ENCODE measurements around the gene FRMD4B.

The FRMD4B gene

DNA sequence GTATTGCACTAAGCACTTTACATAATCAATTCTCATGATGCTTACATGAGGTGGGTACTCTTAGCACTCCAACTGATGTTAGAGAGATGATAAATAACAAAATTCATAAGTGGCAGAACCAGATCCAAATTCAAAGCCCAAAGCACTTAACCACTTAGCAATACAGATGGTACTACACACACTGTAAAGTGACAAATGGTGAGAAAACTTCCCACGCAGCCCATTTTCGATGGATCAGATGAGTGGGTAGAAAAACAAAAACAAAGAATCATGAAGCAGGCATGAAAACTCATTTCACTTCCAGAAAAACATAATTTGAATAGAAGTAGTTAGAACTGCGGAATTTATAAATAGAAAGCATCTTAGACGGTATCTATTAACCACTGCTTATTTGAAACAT is 66.2 kb downstream of the FRMD4B start:
- H3K9ac ChIP-seq (ENCODE audit: low read length): no peak overlapping the region
- no peaks in the 10 kb centered on the region for H3K4me1 ChIP-seq (ENCODE audit: insufficient read depth, low read length)
- H3K27ac ChIP-seq (ENCODE audit: low read depth, low read length): no peak overlapping the region
- no peaks in the 10 kb centered on the region for H3K9me3 ChIP-seq (ENCODE audit: low read length)
- no peaks in the 10 kb centered on the region for H3K36me3 ChIP-seq (ENCODE audit: insufficient read depth, low read length)
- H3K4me3 ChIP-seq (ENCODE audit: low read depth in 1 of 2, low read length in 2 of 2): no peak overlapping the region
- no peaks in the 10 kb centered on the region for H3K27me3 ChIP-seq (ENCODE audit: control insufficient read depth in 1 of 2, insufficient read depth in 2 of 2, low read length in 2 of 2)

DNA sequence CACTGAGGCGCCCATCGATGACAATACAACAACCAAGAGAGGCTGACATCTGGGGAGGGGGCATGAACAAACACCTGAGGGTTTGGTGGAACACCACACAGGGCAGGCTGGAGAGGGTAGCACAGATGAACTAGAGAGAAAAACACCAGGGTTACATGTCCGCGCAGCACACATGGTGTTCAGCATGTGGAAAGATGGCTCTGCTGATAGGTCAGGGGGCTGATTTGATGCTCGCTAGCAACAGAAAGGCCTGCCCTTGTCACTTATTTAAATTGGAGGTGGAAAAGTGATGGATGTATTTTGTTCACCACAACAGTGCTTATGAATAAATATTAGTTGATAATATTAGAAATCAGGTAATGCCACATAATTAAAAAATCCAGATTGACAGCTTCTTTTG is 67.5 kb downstream of the FRMD4B start:
- Histone ChIP-seq H3K36me3 (ENCODE audit: insufficient read depth, low read length) (no peaks in the 10 kb centered on the region), H3K9ac (ENCODE audit: low read length) (no peak overlapping the region), H3K27me3 (ENCODE audit: control insufficient read depth in 1 of 2, insufficient read depth in 2 of 2, low read length in 2 of 2) (no peaks in the 10 kb centered on the region), H3K4me1 (ENCODE audit: insufficient read depth, low read length) (no peaks in the 10 kb centered on the region), H3K27ac (ENCODE audit: low read depth, low read length) (no peak overlapping the region), H3K4me3 (ENCODE audit: low read depth in 1 of 2, low read length in 2 of 2) (no peak overlapping the region), H3K9me3 (ENCODE audit: low read length) (no peaks in the 10 kb centered on the region)

DNA sequence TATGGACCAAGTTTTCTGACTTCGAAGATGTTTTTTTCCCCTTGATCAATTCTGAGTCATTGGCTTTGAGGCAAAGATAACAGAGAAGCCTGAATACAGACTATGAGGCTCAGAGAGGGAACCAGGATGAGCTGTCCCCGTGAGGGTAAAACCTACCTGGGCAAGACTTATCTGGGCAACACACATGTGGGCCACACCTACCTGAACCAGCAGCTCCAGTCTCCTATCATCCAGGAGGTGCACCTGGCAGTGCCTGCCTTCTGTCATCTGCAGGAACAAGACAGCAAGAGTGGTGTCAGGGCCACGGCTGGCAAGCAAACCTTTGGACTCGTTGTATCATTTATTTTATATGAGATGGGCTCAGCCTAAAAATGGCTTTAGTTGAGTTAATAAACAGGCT is 72.6 kb downstream of the FRMD4B start:
- Histone ChIP-seq H3K4me3 (ENCODE audit: low read depth in 1 of 2, low read length in 2 of 2) (no peak overlapping the region), H3K36me3 (ENCODE audit: insufficient read depth, low read length) (no peaks in the 10 kb centered on the region), H3K27ac (ENCODE audit: low read depth, low read length) (no peak overlapping the region), H3K27me3 (ENCODE audit: control insufficient read depth in 1 of 2, insufficient read depth in 2 of 2, low read length in 2 of 2) (no peaks in the 10 kb centered on the region), H3K9ac (ENCODE audit: low read length) (no peak overlapping the region), H3K4me1 (ENCODE audit: insufficient read depth, low read length) (no peaks in the 10 kb centered on the region), H3K9me3 (ENCODE audit: low read length) (no peaks in the 10 kb centered on the region)

DNA sequence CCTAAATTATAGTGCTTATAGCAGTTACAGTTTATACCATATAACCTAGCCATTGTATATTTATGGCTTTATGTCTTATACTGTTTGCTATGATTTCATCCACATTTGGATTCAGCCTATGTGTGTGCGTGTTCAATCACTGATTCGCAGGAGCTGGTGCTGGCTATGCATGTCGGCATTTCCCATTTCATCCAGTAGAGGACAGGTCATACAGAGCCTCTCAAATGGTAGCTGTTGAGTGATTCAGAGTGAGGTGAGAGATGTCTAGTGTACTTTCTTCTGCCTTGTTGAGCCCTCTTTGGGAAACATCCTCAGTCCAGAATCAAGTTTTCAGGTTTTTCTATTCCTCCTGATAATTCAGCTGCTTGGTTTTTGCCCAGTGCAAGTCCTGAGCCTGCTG is 76.1 kb downstream of the FRMD4B start:
- Histone ChIP-seq H3K9ac (ENCODE audit: low read length) (no peak overlapping the region), H3K4me1 (ENCODE audit: insufficient read depth, low read length) (peaks cover 8% of the 10 kb centered on the region), H3K27ac (ENCODE audit: low read depth, low read length) (no peak overlapping the region)

DNA sequence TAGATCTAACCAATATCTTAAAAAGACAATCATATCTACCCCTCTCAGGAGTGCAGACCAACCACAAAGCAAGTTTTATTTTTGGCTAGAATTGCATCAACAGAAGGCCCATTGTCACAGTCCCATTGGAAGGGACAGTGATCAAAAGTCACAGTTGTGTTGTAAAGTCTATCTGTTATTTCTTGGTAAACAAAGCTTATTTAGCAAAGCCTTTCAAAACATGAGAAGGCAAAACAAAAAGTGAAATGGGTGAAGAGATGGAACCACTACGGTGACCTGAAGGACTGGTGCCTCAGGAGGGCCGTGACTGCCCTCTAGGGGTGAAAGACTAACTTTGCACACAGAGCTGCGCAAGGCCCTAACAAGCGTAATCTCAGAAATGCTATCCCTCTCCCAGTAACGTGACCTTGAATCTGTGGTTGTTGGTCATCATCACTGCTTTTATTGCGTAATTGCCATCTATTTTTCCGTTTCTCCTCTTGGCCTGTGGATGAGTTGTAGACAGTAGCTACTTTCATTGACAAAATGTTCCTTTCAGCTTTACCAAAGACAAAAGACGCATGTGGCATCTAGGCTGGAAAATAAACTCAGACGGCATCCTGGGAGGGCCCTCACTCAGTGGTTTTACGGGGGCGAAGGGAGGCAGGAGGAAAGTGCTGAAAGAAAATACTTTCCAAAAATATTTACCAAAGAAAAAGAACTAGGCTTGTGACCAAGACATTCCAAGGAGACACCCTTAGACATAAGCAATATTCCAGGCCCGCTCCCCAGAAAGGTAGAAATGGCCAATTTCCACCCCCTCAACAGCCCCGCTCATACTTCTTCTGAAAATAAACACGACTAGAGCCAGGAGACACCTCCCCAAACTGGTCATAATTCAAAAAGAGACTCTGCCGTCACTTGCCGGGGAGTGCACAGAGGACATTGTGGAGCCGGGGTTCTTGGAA is 79.4 kb downstream of the FRMD4B start:
- H3K4me1 ChIP-seq (ENCODE audit: insufficient read depth, low read length): peaks cover 8% of the 10 kb centered on the region
- no peak overlapping the region for H3K9ac ChIP-seq (ENCODE audit: low read length)
- H3K9me3 ChIP-seq (ENCODE audit: low read length): no peaks in the 10 kb centered on the region
- no peaks in the 10 kb centered on the region for H3K27me3 ChIP-seq (ENCODE audit: control insufficient read depth in 1 of 2, insufficient read depth in 2 of 2, low read length in 2 of 2)
- no peak overlapping the region for H3K4me3 ChIP-seq (ENCODE audit: low read depth in 1 of 2, low read length in 2 of 2)
- no peaks in the 10 kb centered on the region for H3K36me3 ChIP-seq (ENCODE audit: insufficient read depth, low read length)
- H3K27ac ChIP-seq (ENCODE audit: low read depth, low read length): no peak overlapping the region

More for the DNA sequence above, 76.1 kb downstream of the FRMD4B start:
- H3K4me3 ChIP-seq (ENCODE audit: low read depth in 1 of 2, low read length in 2 of 2): no peak overlapping the region
- no peaks in the 10 kb centered on the region for H3K27me3 ChIP-seq (ENCODE audit: control insufficient read depth in 1 of 2, insufficient read depth in 2 of 2, low read length in 2 of 2)
- no peaks in the 10 kb centered on the region for H3K9me3 ChIP-seq (ENCODE audit: low read length)
- no peaks in the 10 kb centered on the region for H3K36me3 ChIP-seq (ENCODE audit: insufficient read depth, low read length)

DNA sequence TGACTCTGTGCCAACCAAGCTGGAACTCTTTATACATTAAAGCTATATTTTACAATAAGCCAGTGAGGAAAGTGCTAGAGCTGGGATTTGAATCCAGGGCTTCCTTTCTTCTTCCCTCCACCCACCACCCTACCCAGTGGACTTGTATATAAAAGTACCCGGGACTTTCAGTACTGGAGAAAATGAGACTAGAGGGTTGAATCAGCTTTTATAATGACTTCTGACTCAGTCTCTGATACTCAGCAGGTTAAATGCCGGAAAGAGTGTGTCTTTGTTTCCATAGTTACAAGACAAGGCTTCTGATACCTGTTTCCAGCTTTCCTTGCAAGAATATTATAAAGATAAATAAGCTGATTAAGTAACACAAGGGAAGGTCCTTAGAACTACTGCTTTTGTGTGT is 80.9 kb downstream of the FRMD4B start:
- Histone ChIP-seq H3K27ac (ENCODE audit: low read depth, low read length) (no peak overlapping the region), H3K4me1 (ENCODE audit: insufficient read depth, low read length) (peaks cover 8% of the 10 kb centered on the region), H3K27me3 (ENCODE audit: control insufficient read depth in 1 of 2, insufficient read depth in 2 of 2, low read length in 2 of 2) (no peaks in the 10 kb centered on the region), H3K9me3 (ENCODE audit: low read length) (no peaks in the 10 kb centered on the region), H3K4me3 (ENCODE audit: low read depth in 1 of 2, low read length in 2 of 2) (no peak overlapping the region), H3K36me3 (ENCODE audit: insufficient read depth, low read length) (no peaks in the 10 kb centered on the region), H3K9ac (ENCODE audit: low read length) (no peak overlapping the region)

DNA sequence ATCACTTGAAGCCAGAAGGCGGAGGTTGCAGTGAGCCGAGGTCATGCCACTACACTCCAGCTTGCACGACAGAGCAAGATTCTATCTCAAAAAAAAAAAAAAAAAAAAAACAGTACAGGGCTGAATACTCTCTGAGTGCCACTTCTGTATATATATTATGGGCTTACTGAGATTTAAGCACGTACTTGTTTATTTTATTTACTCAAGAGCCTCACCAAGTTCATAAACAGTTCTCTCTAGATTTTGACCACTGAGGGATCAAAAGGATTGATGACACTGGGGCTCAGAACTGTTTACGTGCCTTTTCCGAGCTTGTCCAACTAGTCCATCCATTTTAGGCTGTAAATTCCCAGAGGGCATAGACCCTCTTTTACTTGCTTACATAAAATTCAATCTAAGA is 81.5 kb downstream of the FRMD4B start:
- Histone ChIP-seq H3K9ac (ENCODE audit: low read length) (no peak overlapping the region), H3K27me3 (ENCODE audit: control insufficient read depth in 1 of 2, insufficient read depth in 2 of 2, low read length in 2 of 2) (no peaks in the 10 kb centered on the region), H3K4me1 (ENCODE audit: insufficient read depth, low read length) (peaks cover 8% of the 10 kb centered on the region), H3K9me3 (ENCODE audit: low read length) (no peaks in the 10 kb centered on the region), H3K4me3 (ENCODE audit: low read depth in 1 of 2, low read length in 2 of 2) (no peak overlapping the region), H3K36me3 (ENCODE audit: insufficient read depth, low read length) (no peaks in the 10 kb centered on the region), H3K27ac (ENCODE audit: low read depth, low read length) (no peak overlapping the region)

DNA sequence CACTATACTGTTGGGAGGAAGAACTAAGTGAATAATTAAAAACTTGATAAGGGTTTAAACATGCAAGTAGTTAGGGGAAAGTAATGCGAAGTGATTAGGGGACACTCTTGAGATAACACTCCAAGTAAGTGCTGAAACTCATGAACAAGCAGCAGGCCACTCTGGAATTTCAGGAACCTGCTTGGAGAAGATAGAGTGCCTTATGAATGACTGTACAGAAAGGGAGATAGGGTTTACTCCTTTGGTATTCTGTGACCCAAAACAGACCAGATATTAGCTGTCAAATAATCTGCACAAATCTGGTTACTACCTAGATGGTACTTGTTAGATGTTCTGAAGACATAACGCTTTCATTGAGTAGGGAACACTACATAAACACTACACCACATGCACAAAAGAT is 85.6 kb downstream of the FRMD4B start:
- H3K4me3 ChIP-seq (ENCODE audit: low read depth in 1 of 2, low read length in 2 of 2): no peak overlapping the region
- no peaks in the 10 kb centered on the region for H3K36me3 ChIP-seq (ENCODE audit: insufficient read depth, low read length)
- H3K9ac ChIP-seq (ENCODE audit: low read length): no peak overlapping the region

DNA sequence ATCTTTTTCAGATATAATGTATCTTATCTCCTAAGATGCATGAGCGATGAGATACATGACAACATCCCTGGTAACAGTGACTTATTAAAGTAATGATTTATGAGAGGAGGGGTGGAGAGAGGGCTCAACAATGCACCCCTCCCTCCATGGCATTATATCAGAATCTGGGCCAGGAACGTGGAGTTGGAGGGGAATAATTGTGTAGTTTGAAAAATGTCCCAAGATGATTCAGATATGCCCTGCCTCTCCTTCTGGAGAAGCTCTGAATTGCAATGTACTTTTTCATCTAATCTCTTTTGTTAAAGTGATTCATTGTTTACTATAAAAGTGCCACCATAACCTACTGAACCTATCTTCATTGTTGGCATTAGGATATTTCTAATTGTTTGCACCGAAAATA is 86.5 kb downstream of the FRMD4B start:
- Histone ChIP-seq H3K4me3 (ENCODE audit: low read depth in 1 of 2, low read length in 2 of 2) (no peak overlapping the region), H3K27me3 (ENCODE audit: control insufficient read depth in 1 of 2, insufficient read depth in 2 of 2, low read length in 2 of 2) (no peaks in the 10 kb centered on the region), H3K27ac (ENCODE audit: low read depth, low read length) (no peak overlapping the region), H3K4me1 (ENCODE audit: insufficient read depth, low read length) (no peaks in the 10 kb centered on the region), H3K9ac (ENCODE audit: low read length) (no peak overlapping the region), H3K36me3 (ENCODE audit: insufficient read depth, low read length) (no peaks in the 10 kb centered on the region), H3K9me3 (ENCODE audit: low read length) (no peaks in the 10 kb centered on the region)

More for the DNA sequence above, 85.6 kb downstream of the FRMD4B start:
- no peak overlapping the region for H3K27ac ChIP-seq (ENCODE audit: low read depth, low read length)
- H3K4me1 ChIP-seq (ENCODE audit: insufficient read depth, low read length): no peaks in the 10 kb centered on the region
- H3K9me3 ChIP-seq (ENCODE audit: low read length): no peaks in the 10 kb centered on the region
- H3K27me3 ChIP-seq (ENCODE audit: control insufficient read depth in 1 of 2, insufficient read depth in 2 of 2, low read length in 2 of 2): no peaks in the 10 kb centered on the region

DNA sequence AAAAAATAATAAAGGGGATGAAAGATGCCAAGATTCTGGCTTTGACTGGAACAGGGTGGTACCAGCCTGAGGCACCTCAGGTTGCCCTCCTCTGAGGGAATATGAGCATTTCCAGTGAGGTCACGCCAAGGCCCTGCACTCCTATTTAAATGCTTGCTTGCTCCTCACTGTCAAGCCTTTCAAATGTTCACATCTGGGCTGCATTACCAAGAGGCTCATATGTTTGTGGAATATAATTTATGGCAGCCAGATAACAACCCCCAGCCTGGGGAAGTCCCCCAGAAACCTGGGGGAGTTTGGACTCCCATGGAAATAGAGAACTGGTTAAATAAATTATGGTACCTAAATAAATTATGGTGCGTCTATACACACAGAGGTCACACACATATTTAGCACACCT is 88.4 kb downstream of the FRMD4B start:
- Histone ChIP-seq H3K4me1 (ENCODE audit: insufficient read depth, low read length) (no peaks in the 10 kb centered on the region), H3K36me3 (ENCODE audit: insufficient read depth, low read length) (no peaks in the 10 kb centered on the region), H3K27ac (ENCODE audit: low read depth, low read length) (no peak overlapping the region), H3K27me3 (ENCODE audit: control insufficient read depth in 1 of 2, insufficient read depth in 2 of 2, low read length in 2 of 2) (no peaks in the 10 kb centered on the region), H3K9ac (ENCODE audit: low read length) (no peak overlapping the region), H3K9me3 (ENCODE audit: low read length) (no peaks in the 10 kb centered on the region), H3K4me3 (ENCODE audit: low read depth in 1 of 2, low read length in 2 of 2) (no peak overlapping the region)

DNA sequence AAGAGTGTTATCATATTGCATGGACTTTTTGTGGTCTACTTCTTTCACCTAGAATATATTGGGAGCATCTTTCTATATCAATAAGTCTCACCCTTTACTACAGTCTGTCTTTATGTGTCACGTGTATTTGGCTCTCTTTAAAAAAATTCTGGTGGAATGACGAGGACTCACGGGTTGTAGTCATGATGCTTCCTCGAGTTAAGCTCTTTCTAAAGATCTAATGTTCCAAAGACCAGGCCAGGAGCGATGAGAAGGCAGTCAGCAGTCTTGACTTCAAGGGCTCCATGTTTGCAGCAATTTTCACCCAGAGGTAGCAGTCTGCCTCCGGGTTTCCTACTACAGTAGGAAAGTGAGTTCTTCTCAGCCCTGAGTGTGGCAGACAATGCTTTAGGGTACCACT is 88.9 kb downstream of the FRMD4B start:
- Histone ChIP-seq H3K27ac (ENCODE audit: low read depth, low read length) (no peak overlapping the region), H3K4me3 (ENCODE audit: low read depth in 1 of 2, low read length in 2 of 2) (no peak overlapping the region), H3K36me3 (ENCODE audit: insufficient read depth, low read length) (no peaks in the 10 kb centered on the region), H3K4me1 (ENCODE audit: insufficient read depth, low read length) (no peaks in the 10 kb centered on the region), H3K9me3 (ENCODE audit: low read length) (no peaks in the 10 kb centered on the region), H3K27me3 (ENCODE audit: control insufficient read depth in 1 of 2, insufficient read depth in 2 of 2, low read length in 2 of 2) (no peaks in the 10 kb centered on the region), H3K9ac (ENCODE audit: low read length) (no peak overlapping the region)

Measured in muscle layer of colon (tissue), 2 donors.